HFF-Myc (cell line): ENCODE results near the gene GPR107.
"Not testable (repeated sequence)": the region's sequence is repeated elsewhere in the genome, so short reads cannot be mapped to it uniquely, and the experiment has no call there.

Experiments
- DNase-seq: peaks from one replicate; pipeline ENCODE4 v3.0.0-alpha.2; 2011; ENCODE audit warnings: low read depth; ENCODE audit errors: extremely low read depth
- H3K4me3 ChIP-seq: replicated peaks from 2 replicates; pipeline ENCODE4 v1.5.1; 2011; ENCODE audit warnings: low read depth, mild to moderate bottlenecking, control low read depth, low read length
- CTCF ChIP-seq: IDR thresholded peaks from 2 replicates; pipeline ENCODE4 v1.5.1; 2012; ENCODE audit warnings: mild to moderate bottlenecking, low read depth, low read length, control low read depth; ENCODE audit errors: missing control alignments

The GPR107 gene

GRCh38 chr9:130015353-130016019 lies 38.2 kb upstream of the GPR107 start:
- no peak overlapping the region for H3K4me3 ChIP-seq
- DNase-seq = no peak
- TF ChIP-seq CTCF = no peak

DNA sequence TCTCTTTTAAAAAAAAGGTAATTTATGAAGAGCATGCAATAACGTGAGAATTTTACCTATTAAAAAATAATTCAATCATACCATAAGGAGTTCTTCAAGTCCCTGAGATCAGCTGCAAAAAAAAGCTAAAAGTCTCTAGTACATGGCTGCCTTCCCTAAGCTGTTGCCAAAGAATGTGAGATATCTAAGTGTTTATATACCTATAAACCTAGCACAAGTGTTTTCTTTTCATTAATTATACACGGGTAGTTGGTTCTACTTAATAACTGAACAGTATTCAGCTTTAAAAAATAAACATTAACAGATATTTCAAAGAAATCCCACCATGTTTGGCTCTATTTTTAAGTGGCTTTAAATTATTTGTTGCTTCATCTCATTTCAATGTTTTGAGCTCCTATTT lies 36.6 kb upstream of the GPR107 start:
- TF ChIP-seq CTCF = no peak
- H3K4me3 ChIP-seq = no peak overlapping the region
- DNase-seq = no peak

DNA sequence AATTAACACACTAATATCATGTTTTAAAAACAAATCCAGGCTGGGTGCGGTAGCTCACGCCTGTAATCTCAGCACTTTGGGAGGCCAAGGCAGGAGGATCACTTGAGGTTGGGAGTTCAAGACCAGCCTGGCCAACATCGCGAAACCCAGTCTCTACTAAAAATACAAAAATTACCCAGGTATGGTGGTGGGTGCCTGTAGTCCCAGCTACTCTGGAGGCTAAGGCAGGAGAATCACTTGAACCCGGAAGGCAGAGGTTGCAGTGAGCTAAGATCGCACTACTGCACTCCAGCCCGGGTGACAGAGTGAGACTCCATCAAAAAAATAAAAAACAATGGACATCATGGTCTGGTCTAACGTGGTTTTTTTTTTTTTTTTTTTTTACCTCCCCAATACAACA lies 36.2 kb upstream of the GPR107 start:
- not testable (repeated sequence) for H3K4me3 ChIP-seq, DNase-seq

DNA sequence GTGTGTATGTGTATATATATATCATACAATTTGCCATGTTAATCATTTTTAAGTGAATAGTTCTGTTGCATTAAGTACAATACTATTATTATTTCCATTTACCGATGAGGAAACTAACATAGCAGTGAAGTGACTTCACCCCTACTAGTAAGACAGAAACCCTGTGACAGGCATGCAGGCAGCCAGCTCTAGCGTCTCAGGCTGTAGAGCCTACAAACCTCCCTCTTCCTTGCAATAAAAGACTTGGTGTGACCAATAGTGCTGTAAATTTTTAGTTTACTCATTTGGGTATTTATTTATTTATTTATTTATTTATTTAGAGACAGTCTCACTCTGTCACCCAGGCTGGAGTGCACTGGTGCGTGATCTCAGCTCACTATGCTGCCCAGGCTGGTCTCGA lies 35.4 kb upstream of the GPR107 start:
- no peak overlapping the region for H3K4me3 ChIP-seq
- no peak for TF ChIP-seq CTCF

DNA sequence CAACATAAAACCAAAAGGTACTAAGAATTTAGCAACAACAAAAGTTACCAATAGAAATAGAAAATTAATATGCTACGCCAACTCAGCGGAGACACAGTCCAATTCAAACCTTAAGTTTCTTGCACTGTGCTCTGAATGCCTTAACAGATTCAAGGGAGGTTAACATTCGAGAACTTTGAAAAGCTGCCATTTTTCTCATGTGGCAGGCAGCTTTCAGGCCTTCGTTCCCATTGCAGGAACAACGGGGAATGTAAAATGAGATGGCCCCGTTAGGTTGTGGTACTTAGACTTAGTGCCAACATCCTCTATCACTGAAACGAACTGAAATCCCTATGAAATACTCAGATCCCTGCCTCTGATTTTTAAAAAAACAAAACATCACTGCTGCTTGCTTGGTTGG lies 33.1 kb upstream of the GPR107 start:
- no peak for TF ChIP-seq CTCF
- DNase-seq = no peak
- no peak overlapping the region for H3K4me3 ChIP-seq

More for the DNA sequence above, 35.4 kb upstream of the GPR107 start:
- DNase-seq = no peak

DNA sequence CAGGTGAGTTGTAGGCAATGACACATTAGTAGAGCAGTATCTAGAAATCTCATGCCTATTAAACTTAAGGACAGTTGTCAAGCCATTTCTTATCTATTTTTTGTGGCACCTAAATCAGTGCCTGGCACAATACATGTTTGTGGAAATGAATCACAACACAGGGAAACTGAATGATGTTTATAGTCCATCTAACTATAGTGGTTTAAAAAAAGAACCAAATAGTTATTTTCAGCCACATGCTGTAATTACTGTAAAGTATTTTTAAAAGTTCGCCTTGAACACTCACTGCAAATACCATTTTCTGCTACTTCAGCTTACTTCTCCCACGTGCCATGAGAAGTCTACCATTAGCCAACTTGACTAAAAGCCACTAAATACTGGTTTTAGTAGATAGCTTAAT lies 32.6 kb upstream of the GPR107 start:
- no peak overlapping the region for H3K4me3 ChIP-seq
- no peak for TF ChIP-seq CTCF
- DNase-seq = no peak

GRCh38 chr9:130021842-130022241 lies 31.9 kb upstream of the GPR107 start:
- H3K4me3 ChIP-seq, DNase-seq: not testable (repeated sequence)

DNA sequence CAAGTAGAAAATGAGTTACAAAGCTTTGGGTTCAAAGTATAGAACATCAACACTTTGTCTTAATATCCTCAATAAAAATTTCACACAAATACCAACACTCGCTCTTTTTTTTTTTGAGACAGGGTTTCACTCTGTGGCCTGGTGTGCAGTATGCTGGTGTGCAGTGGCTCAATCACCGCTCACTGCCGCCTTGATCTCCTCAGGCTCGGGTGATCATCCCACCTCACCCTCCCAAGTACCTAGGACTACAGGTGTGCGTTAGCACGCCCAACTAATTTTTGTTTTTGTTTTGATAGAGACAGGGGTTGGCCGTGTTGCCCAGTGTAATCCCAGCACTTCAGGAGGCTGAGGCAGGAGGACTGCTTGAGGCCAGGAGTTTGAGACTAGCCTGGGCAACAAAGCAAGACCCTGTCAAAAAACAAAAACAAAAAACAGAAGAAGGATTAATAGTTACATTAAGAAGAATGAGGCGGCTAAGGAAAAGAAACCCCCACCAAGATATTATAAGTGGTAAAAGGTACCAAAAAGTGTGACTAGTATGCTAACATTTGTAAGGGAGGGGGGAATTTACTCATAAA lies 31.1 kb upstream of the GPR107 start:
- no peak for DNase-seq
- no peak for TF ChIP-seq CTCF
- no peak overlapping the region for H3K4me3 ChIP-seq
